Kidney epithelial cell (primary cell): ENCODE measurements around the gene NACC2. TPM values are rescaled to one million over a fixed set of nuclear protein-coding genes. Genes with fewer than 3 reads are reported as not detected.
A peak's percentile ranks its signal among the peaks of the same experiment; 100 is the strongest.

Source experiments
- DNase-seq: peaks from one replicate; pipeline ENCODE4 v3.0.0-alpha.2; 2010; ENCODE audit warnings: low read depth
- H3K27me3 ChIP-seq: 2 replicates; pipeline ENCODE4 v1.6.0; 2011; ENCODE audit warnings: low read length; ENCODE audit not compliant: control insufficient read depth, insufficient read depth
- H3K36me3 ChIP-seq: 2 replicates; pipeline ENCODE4 v1.5.1; 2011; ENCODE audit warnings: low read length; ENCODE audit not compliant: control insufficient read depth, insufficient read depth
- H3K4me3 ChIP-seq: 2 replicates; pipeline ENCODE4 v1.5.1; 2011; ENCODE audit warnings: low read depth, mild to moderate bottlenecking, control low read depth, low read length
- total RNA-seq: library from RNA; depleted of rRNA; stranded (reverse); fragments of >200 nt; gene quantifications from 2 replicates; pipeline ENCODE4 v1.2.3, GENCODE V29; 2015
- TF ChIP-seq, protein P1 (sequence below): IDR thresholded peaks from 2 replicates; pipeline ENCODE4 v1.5.1; 2011; ENCODE audit warnings: mild to moderate bottlenecking, moderate library complexity, low read length, control low read depth, inconsistent platforms; ENCODE audit not compliant: insufficient read depth, poor library complexity, severe bottlenecking

NACC2 gene
- total RNA-seq, 1 donor from 2014 or later: 26.0 TPM

DNA sequence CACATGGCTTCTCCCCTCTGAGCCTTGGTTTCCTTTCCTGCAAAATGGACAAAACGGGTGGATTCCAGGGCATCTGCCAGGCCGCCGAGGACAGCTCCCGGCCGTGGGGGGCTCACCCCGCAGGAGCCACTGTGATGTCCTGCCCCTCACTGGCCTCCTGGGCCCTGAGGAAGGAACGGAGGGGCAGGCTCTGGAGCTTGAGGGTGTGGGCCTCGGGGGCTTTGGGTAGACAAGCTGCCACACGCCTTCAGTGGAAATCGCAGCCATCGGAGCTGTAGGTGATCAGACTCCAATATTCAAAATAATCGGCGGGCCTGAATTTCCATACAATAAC is 101.7 kb downstream of the NACC2 start:
- no peak for DNase-seq
- no peak overlapping the region for H3K4me3 ChIP-seq
- no peaks in the 10 kb centered on the region for H3K36me3 ChIP-seq
- TF ChIP-seq, protein P1, sequence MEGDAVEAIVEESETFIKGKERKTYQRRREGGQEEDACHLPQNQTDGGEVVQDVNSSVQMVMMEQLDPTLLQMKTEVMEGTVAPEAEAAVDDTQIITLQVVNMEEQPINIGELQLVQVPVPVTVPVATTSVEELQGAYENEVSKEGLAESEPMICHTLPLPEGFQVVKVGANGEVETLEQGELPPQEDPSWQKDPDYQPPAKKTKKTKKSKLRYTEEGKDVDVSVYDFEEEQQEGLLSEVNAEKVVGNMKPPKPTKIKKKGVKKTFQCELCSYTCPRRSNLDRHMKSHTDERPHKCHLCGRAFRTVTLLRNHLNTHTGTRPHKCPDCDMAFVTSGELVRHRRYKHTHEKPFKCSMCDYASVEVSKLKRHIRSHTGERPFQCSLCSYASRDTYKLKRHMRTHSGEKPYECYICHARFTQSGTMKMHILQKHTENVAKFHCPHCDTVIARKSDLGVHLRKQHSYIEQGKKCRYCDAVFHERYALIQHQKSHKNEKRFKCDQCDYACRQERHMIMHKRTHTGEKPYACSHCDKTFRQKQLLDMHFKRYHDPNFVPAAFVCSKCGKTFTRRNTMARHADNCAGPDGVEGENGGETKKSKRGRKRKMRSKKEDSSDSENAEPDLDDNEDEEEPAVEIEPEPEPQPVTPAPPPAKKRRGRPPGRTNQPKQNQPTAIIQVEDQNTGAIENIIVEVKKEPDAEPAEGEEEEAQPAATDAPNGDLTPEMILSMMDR: no peak
- H3K27me3 ChIP-seq: peaks cover 18% of the 10 kb centered on the region

- H3K27me3 ChIP-seq: peaks cover 25% of the 10 kb centered on the region
- TF ChIP-seq, protein P1: no peak
- no peak overlapping the region for H3K4me3 ChIP-seq
- no peaks in the 10 kb centered on the region for H3K36me3 ChIP-seq
- DNase-seq: peak; percentile 43
Observed at GRCh38 chr9:135992486-135993408, 102.3 kb downstream of the NACC2 start.

DNA sequence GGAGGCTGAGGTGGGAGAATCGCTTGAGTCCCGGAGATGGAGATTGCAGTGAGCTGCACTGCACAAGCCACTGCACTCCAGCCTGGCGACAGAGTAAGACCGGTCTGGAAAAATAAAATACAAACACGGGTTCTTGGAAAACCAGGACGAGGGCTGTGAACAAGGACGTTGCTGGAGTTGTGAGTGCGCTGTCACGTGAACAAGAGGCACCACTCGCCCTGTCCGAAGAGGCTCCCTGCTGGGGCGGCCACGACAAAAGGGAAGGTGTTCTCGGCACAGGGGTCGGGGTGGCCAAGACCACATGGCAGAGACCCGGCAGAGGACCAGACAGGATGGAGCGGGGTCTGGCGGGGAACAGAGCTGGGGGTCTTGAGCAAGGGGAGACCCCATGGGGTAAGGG is 103.3 kb downstream of the NACC2 start:
- H3K27me3 ChIP-seq: peaks cover 27% of the 10 kb centered on the region
- TF ChIP-seq, protein P1: no peak
- no peak overlapping the region for H3K4me3 ChIP-seq
- H3K36me3 ChIP-seq: no peaks in the 10 kb centered on the region
- no peak for DNase-seq

GRCh38 chr9:135990468-135991429 is 104.3 kb downstream of the NACC2 start:
- TF ChIP-seq, protein P1: no peak
- Histone ChIP-seq H3K4me3 (no peak overlapping the region), H3K27me3 (peaks cover 33% of the 10 kb centered on the region), H3K36me3 (no peaks in the 10 kb centered on the region)
- no peak for DNase-seq

GRCh38 chr9:135989722-135990467 is 105.2 kb downstream of the NACC2 start:
- H3K36me3 ChIP-seq: no peaks in the 10 kb centered on the region
- H3K4me3 ChIP-seq: no peak overlapping the region
- TF ChIP-seq, protein P1: no peak
- DNase-seq: no peak
- H3K27me3 ChIP-seq: peaks cover 33% of the 10 kb centered on the region
